Activated naive CD4-positive, alpha-beta T cell treated with anti-CD3 and anti-CD28 coated beads, Interleukin-2, amount 50 U/mL, for 16 hours (primary cell): ENCODE data around the gene ZCCHC24.

Experiments
- DNase-seq: peaks from one replicate; pipeline ENCODE4 v3.0.0-alpha.2; 2020

The ZCCHC24 gene

GRCh38 chr10:79355420-79356017 is 89.9 kb downstream of the ZCCHC24 start:
- DNase-seq = no peak

DNA sequence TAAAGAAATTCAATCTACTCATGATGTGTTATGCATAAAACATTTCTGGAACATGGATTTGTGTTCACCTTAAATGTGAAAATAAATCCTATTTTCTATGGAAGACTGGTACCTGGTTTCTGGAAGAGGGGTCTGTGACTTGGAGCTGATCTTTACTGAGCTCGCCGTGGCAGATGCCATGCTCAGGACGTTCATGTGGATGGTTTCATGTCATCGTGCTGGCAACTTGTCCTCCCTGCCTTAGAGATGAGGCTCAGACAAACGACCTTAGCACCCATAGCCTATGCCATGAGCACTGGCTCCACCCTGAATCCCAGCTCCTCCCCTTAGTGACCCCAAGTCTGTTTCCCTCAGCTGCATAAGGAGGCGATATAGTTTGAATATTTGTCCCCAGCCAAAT is 90.8 kb downstream of the ZCCHC24 start:
- no peak for DNase-seq

GRCh38 chr10:79354141-79354540 is 91.3 kb downstream of the ZCCHC24 start:
- no peak for DNase-seq

GRCh38 chr10:79353726-79354125 is 91.7 kb downstream of the ZCCHC24 start:
- DNase-seq = no peak

GRCh38 chr10:79353000-79353406 is 92.4 kb downstream of the ZCCHC24 start:
- DNase-seq = no peak

DNA sequence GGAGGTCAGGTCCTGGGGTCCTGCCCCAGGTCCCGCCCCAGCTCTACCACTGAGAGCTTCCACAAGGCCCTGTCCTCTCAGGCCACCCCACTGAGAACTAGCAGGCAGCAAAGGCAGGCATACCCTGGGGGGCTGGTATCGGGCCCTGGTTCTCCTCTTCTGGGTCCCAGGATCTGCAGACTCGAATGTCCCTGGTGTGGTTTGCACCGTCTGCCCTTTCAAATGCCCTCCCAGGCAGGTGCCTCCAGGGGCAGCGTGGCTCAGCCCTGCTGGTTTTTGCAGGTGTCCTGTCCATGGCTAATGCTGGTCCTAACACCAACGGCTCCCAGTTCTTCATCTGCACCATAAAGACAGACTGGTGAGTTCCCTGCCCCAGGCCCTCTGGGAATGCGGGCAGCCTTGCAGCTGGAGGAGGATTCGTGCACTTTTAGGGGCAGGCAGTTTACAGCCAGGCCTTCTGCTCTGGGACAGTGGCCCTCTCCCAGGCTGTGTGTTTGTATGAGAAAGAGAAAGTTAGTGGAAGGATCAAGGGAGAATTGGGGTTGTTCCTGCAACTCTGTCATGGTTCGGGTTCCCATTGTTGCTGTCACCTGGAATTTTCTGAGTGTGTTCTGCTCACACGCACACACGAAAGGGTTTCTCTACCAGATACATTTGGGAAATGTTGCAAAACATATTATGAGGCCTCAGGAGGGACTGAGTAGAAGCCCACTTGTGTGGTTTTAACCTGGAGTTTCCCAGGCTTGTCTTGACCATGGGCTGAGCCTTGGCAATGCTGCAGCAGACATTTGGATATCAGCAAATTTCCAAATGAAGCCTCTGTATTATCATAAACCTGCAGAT is 93.2 kb downstream of the ZCCHC24 start:
- no peak for DNase-seq

DNA sequence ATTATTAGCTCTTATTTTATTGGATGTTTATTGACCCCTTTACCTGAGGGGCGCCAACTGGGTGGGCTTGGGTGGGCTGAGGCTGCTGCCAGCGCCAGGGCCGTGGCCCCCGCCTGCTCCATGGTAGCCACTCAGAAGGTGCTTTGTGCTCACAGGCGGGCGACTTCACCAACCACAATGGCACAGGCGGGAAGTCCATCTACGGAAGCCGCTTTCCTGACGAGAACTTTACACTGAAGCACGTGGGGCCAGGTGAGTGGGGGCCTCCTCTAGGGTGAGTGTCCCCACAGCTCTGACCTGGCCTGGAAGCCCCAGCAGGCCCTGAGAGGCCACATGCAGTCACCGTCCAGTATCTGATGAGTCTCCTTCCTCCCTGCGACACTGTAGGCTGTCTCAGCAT is 94.1 kb downstream of the ZCCHC24 start:
- DNase-seq = no peak

- no peak for DNase-seq
Observed at GRCh38 chr10:79350407-79351154, 94.8 kb downstream of the ZCCHC24 start.

DNA sequence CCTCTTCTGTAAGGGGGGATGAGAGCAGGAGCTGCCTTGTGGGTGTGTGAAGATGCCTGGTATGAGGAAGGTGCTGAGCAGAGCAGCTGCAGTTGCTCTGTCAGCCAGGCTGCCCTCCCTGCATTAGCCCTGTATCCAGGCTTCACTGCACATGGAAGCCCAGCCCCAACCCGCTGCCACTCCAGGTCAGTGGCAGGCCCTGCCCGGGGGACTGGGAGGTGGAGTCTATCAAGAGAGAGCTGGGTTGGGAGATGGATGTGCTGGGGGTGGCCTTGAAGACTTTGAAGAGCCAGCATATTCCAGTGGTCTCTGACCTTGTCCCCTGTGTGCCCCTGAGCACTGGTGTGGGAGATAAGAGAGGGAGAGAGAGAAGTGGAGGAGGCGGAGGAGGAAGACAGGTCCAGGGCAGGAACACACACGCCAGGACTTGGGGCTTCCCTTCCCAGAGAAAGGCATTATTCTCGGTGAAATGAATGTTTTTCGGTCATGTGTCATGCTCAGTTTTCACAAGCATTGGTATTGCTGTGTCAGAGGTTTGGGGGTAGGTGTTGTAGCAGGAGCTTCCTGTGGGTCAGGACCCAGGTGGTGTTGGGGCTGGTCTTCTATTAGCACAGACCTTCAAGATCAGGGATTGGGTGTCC is 95.5 kb downstream of the ZCCHC24 start:
- no peak for DNase-seq

- DNase-seq = no peak
Observed at GRCh38 chr10:79349072-79349491, 96.3 kb downstream of the ZCCHC24 start.

- DNase-seq = no peak
Observed at GRCh38 chr10:79348640-79348988, 96.8 kb downstream of the ZCCHC24 start.

DNA sequence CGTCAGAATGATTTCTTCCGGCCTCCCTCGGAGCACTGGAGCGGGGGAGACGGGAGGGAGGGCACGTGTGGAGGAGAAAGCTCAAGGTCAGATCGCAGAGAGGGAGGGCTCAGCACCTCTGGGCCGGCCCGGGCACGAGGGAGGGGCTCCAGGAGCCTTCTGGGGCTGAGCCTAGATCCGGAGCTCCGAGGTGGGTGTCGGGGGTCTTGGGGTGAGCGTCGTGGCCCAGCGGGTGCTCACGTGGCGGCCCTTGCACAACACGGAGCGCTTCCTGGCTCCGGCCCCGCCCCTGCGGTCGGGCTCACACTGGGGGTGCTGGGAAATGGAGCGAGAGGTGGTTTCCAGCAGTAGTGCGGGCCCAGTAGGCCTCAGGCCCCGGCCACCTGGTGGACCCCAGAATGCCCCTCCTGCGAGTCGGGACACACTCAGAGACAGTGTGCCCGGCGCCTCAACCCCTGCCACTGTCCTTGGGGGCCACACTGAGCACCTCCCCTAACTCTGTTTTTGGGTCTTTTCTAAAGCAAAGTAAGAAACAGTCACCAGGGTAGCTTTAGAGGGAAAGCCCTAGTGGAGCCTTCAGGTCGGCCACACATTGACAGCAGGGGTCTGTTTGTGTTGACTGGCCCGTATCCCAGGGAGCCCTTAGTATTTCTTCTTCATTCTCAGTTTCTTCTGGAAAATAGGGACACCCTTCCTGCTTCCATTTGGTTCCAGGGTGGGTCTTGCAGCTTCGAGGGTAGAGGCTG is 97.4 kb downstream of the ZCCHC24 start:
- peak; percentile 79 for DNase-seq

DNA sequence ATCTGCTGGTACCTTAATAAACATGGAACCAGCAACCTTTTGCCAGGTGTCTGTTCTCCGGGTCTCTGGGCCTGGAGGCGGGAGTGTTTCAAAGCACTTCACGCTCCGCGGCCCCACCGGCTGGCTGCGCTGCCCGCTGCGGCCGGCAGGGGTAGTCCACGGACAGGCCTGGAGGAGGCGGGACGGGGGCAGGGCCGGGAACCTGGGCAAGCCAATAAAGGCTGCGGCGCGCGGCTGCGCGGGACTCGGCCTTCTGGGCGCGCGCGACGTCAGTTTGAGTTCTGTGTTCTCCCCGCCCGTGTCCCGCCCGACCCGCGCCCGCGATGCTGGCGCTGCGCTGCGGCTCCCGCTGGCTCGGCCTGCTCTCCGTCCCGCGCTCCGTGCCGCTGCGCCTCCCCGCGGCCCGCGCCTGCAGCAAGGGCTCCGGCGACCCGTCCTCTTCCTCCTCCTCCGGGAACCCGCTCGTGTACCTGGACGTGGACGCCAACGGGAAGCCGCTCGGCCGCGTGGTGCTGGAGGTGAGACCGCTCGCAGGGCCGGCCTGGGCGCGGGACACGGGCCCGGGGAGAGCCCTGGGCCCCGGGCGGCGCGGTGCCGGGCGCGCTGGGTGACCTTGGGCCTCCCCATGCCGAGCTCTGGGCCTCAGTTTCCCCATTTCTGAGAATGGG is 98.1 kb downstream of the ZCCHC24 start, which contains the start of gene PPIF:
Gene PPIF (plus strand): TSS at position 244 of the 668 bp plus-strand sequence. CDS start 80 bp downstream, at position 324.
- DNase-seq = peak; percentile 94

GRCh38 chr10:79346388-79347225 is 98.8 kb downstream of the ZCCHC24 start:
- no peak for DNase-seq

DNA sequence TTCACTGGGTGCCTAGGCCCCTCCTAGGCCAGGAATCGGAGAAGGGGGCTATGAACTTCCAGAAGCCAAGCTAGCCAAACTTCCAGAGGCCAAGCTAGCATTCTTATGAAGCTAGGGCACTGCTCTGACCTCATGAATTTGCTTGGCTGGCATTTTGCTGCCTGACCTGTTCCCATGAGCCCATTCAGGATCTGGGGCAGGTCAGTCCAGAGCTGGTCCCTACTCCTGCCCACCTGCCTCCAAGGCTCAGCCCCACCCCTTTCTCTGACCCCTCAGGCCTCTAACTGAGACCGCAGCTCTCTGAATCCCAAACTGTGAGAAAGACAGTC is 99.4 kb downstream of the ZCCHC24 start:
- no peak for DNase-seq

DNA sequence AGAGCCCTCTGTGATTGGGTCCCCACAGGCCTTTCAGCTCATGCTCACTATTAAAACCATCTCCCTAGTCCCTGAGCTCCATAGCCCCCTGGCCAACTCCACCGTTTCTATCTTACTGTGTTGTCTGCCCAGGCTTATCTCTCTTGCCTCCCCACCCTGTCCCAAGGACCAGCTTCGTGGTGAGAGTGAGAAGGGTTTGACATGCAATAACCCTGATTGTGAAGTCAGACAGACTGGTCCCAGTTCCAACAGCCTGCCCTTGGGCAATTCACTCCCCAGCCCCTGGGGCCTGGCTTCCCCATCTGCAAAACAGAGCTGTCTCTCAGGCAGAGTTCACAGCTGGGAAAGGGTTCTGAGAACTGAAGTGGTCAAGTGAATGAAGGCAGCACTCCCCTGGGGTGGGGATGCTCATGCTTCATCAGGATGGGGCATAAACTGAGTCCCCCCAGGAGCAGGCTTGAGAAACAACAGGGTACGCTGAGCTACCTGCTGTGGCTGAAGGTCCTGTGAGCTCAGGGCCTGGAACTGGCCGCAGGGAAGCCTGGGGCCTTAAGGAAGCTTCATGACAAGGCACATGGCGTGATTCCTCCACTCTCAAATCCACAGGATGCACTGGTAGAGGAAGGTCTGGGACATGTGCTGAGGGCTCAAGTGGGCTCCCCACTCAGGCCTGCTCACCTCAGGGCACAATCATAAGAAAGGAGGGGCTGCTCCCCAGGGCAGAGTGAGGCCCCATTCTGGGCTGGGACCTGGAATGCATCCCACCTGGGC is 100.0 kb downstream of the ZCCHC24 start:
- DNase-seq = no peak

GRCh38 chr10:79344502-79345195 is 100.8 kb downstream of the ZCCHC24 start:
- DNase-seq = no peak

DNA sequence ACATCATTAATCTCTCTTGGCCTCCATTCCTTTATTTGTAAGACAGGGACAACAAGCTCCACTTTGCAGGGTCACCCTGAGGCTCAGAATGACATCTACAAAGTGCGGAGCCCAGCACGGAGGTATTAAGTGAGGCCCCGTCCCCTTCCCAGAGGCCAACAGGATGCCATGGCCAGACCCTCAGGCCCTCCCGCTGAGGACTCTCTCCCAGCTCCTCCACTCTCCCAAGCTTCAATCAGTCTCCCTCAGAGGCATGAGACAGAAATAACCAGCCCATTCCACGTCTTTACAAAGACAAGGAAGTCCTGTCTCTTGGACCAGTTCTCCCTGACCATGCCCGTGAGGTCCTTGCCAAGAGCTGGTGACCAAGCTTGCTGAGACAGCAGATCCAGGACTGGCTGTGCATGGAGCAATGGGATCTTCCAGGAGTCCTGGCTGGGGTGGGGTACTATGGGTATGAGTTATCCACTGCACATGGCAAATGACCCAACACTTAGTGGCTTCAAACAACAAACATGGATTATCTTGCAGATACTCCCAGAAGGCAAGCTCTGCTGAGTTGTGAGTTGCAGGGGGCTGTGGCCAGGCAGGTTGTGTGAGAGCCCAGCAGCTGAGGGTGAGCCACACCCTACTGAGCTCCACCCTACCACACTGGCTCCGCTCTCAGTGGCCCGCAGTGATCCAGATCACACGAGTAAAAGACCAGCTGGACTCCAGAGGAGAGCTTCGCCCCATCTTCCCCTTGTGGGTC is 102.4 kb downstream of the ZCCHC24 start:
- DNase-seq = no peak

DNA sequence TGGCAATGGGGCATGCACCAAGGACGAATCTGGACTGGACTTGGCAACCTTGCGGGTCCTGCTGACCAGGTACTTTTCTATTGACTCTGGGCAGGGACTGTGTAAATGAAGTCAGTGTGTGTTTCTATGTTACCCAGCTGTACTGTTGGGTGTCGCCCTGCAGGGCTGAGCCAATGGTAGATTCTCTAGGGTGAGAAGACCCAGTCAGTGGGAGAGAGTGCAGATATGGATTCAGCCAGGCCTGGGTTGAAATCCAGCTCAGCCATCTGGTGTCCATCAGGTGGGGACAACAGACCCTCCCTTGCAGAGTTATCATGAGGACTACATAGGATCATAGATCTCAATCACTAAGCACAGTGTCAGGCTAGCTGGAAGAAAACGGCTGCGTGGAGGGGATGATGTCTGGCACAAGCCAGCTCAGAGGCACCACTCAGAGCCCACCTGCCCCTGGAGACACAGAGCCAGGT is 103.1 kb downstream of the ZCCHC24 start:
- DNase-seq = no peak
